GM12878 (cell line): Measurements from ENCODE around the gene WFDC6. TPM values are rescaled to one million over a fixed set of nuclear protein-coding genes. Genes with fewer than 3 reads are reported as not detected.

Experiments used
- ATAC-seq: fragments of 200-7000 bp; cut with Tn5 transposase; 3 replicates; pipeline ENCODE4 v1.9.1; 2020; ENCODE audit warnings: mild to moderate bottlenecking, moderate library complexity
- BruUV-seq: library from RNA; stranded (reverse); fragments of 400-500 nt; replicated peaks from 2 replicates; lab custom pipeline; 2021; lab: Mats Ljungman, UMichigan
- CTCF ChIA-PET: fragments of 300-600 bp; sonication (Branson Sonifier 250); formaldehyde crosslinking; extraction: SDS; loops from one replicate; lab custom pipeline; 2021; ENCODE audit warnings: inconsistent platforms; lab: Yijun Ruan, JAX
- POLR2A ChIA-PET: fragments of 350-600 bp; formaldehyde crosslinking; extraction: SDS; loops from one replicate; lab custom pipeline; 2021; ENCODE audit warnings: inconsistent platforms; lab: Charles Lee
- RAD21 ChIA-PET: fragments of 300-600 bp; sonication (Branson Sonifier 250); formaldehyde crosslinking; loops from one replicate; lab custom pipeline; 2023; ENCODE audit warnings: antibody characterized with exemption; ENCODE audit not compliant: unreplicated experiment; lab: Charles Lee
- SMC1A ChIA-PET: fragments of 300-600 bp; sonication (Branson Sonifier 250); formaldehyde crosslinking; loops from one replicate; lab custom pipeline; 2023; ENCODE audit not compliant: unreplicated experiment, uncharacterized antibody; lab: Charles Lee
- DNase-seq: peaks from one replicate; pipeline ENCODE4 v3.0.0-alpha.2; 2011; ENCODE audit warnings: low read depth, low spot score
- FAIRE-seq: peaks from 3 replicates; lab custom pipeline; 2011; peaks lifted over from hg19 to GRCh38; lab: Jason Lieb, UNC
- H2AFZ ChIP-seq: 2 replicates; pipeline ENCODE4 v1.6.0; 2011; ENCODE audit warnings: low read depth, low read length, control low read depth; ENCODE audit not compliant: control insufficient read depth
- H3K27ac ChIP-seq: 2 replicates; pipeline ENCODE4 v1.5.1; 2011; ENCODE audit warnings: control low read depth; ENCODE audit not compliant: control insufficient read depth, insufficient read depth
- H3K27me3 ChIP-seq, 2 experiments: replicated peaks in 1 of 2; 2 replicates each; pipeline versions ENCODE4 v1.6.0 to v1.6.1; 2011; ENCODE audit warnings: low read length in 1 of 2; ENCODE audit not compliant: control insufficient read depth in 2 of 2, insufficient read depth in 2 of 2
- H3K36me3 ChIP-seq, 2 experiments: 2 replicates each; pipeline ENCODE4 v1.5.1; 2011; ENCODE audit warnings: low read length in 1 of 2; ENCODE audit not compliant: control insufficient read depth in 2 of 2, insufficient read depth in 2 of 2
- H3K4me1 ChIP-seq: 2 replicates; pipeline ENCODE4 v1.6.1; 2011; ENCODE audit warnings: mild to moderate bottlenecking, low read length, moderate library complexity, mixed read lengths; ENCODE audit not compliant: control insufficient read depth, insufficient read depth
- H3K4me2 ChIP-seq: 2 replicates; pipeline ENCODE4 v1.6.0; 2011; ENCODE audit warnings: control low read depth; ENCODE audit not compliant: control insufficient read depth, insufficient read depth
- H3K4me3 ChIP-seq: fragments of 200-600 bp; sonication (generic); 2 replicates; pipeline ENCODE4 v1.5.1; 2016
- H3K79me2 ChIP-seq: 2 replicates; pipeline ENCODE4 v1.6.0; 2011; ENCODE audit warnings: low read length; ENCODE audit not compliant: control insufficient read depth, insufficient read depth
- H3K9ac ChIP-seq: 2 replicates; pipeline ENCODE4 v1.8.0; 2011; ENCODE audit warnings: low read length, control low read depth, mixed read lengths; ENCODE audit not compliant: control insufficient read depth, insufficient read depth
- H3K9me3 ChIP-seq: replicated peaks from 3 replicates; pipeline ENCODE4 v1.5.1; 2011; ENCODE audit warnings: mild to moderate bottlenecking, low read length; ENCODE audit not compliant: control insufficient read depth, insufficient read depth
- H4K20me1 ChIP-seq: 2 replicates; pipeline ENCODE4 v1.6.0; 2011; ENCODE audit not compliant: control insufficient read depth, insufficient read depth
- CHD2 ChIP-seq: IDR thresholded peaks from 2 replicates; pipeline ENCODE4 v1.6.1; 2011; ENCODE audit warnings: low read depth, low read length, improper control_type of control experiment, borderline replicate concordance
- CREM ChIP-seq: IDR thresholded peaks from 2 replicates; pipeline ENCODE4 v1.6.1; 2014; ENCODE audit warnings: antibody characterized with exemption, low read depth
- EGR1 ChIP-seq, 2 experiments: IDR thresholded peaks; 1 replicate in 1 of 2; 2 replicates in 1 of 2; pipeline ENCODE4 v1.6.1; 2011 to 2012; ENCODE audit warnings: low read depth in 2 of 2, low read length in 2 of 2, borderline replicate concordance in 1 of 2, mild to moderate bottlenecking in 1 of 2, moderate library complexity in 1 of 2
- ETV6 ChIP-seq, 2 experiments: fragments of 450-650 bp in 1 of 2; IDR thresholded peaks in 1 of 2; conservative IDR thresholded peaks in 1 of 2; 2 replicates each; pipeline ENCODE4 v1.6.1; 2014; ENCODE audit warnings: antibody characterized with exemption in 1 of 2, borderline replicate concordance in 1 of 2, low read depth in 1 of 2, mild to moderate bottlenecking in 1 of 2, moderate library complexity in 1 of 2
- IKZF1 ChIP-seq: fragments of 450-650 bp; conservative IDR thresholded peaks from 2 replicates; pipeline ENCODE4 v1.6.1; 2017; ENCODE audit warnings: antibody characterized with exemption, mild to moderate bottlenecking
- IRF4 ChIP-seq: IDR thresholded peaks from 2 replicates; pipeline ENCODE4 v1.6.1; 2011; ENCODE audit warnings: low read depth, low read length
- MEF2A ChIP-seq: IDR thresholded peaks from 2 replicates; pipeline ENCODE4 v1.6.1; 2011; ENCODE audit warnings: low read depth, mild to moderate bottlenecking, low read length, moderate library complexity; ENCODE audit not compliant: insufficient read depth
- MXI1 ChIP-seq: fragments of 150-350 bp; IDR thresholded peaks from 2 replicates; pipeline ENCODE4 v1.6.1; 2011; ENCODE audit warnings: low read depth, mild to moderate bottlenecking, inconsistent platforms, low read length, improper control_type of control experiment
- NFYB ChIP-seq: IDR thresholded peaks from 2 replicates; pipeline ENCODE4 v1.6.1; 2011; ENCODE audit warnings: low read depth, mild to moderate bottlenecking, low read length, improper control_type of control experiment, moderate library complexity; ENCODE audit not compliant: insufficient read depth
- POU2F2 ChIP-seq: IDR thresholded peaks from 3 replicates; pipeline ENCODE4 v1.6.1; 2011; ENCODE audit warnings: low read depth, mild to moderate bottlenecking, low read length, borderline replicate concordance
- SP1 ChIP-seq: IDR thresholded peaks from one replicate; pipeline ENCODE4 v1.6.1; 2011; ENCODE audit warnings: low read depth, low read length
- TAF1 ChIP-seq: IDR thresholded peaks from 2 replicates; pipeline ENCODE4 v1.6.1; 2011; ENCODE audit warnings: mild to moderate bottlenecking, low read depth, low read length, borderline replicate concordance
- ZNF207 ChIP-seq: fragments of 450-650 bp; IDR thresholded peaks from 2 replicates; pipeline ENCODE4 v1.6.1; 2014; ENCODE audit warnings: antibody characterized with exemption, mild to moderate bottlenecking, borderline replicate concordance
- WGBS: methylation state at CpG from one replicate; pipeline ENCODE4 v1.1.6; 2016; ENCODE audit warnings: low lambda C conversion rate; ENCODE audit not compliant: insufficient replicate concordance, insufficient coverage; ENCODE audit errors: missing lambda C conversion rate; 5-methylcytosine and 5-hydroxymethylcytosine counted together
- in situ Hi-C: fragments of 300-500 bp; cut with MboI; formaldehyde crosslinking; loops from 9 replicates; pipeline ENCODE4 v1.14.3; 2018; ENCODE audit warnings: mixed read lengths
- intact Hi-C: fragments of 100-400 bp; cut with micrococcal nuclease; formaldehyde crosslinking; loops from one replicate; pipeline ENCODE4 v1.14.2; 2022; ENCODE audit not compliant: unreplicated experiment
- polyA plus RNA-seq, 11 experiments: library from polyadenylated mRNA; depleted of rRNA in 4 of 11; unstranded in 6 of 11; stranded (reverse) in 5 of 11; fragments of >200 nt; fragmentation: Nextera tagmentation in 4 of 11; fragmentation: Illumina TruSeq in 1 of 11; extraction: Ambion mirVana in 4 of 11; extraction: Trizol in 1 of 11; gene quantifications; 1 replicate in 1 of 11; 2 replicates in 10 of 11; pipeline versions ENCODE4 v1.2.1 to v1.2.3, GENCODE V29; 2011 to 2016; ENCODE audit warnings: inconsistent platforms in 2 of 11, missing spikeins in 2 of 11, low read depth in 1 of 11
- total RNA-seq, 4 experiments: library from RNA; depleted of rRNA in 3 of 4; stranded (reverse); fragments of >200 nt in 3 of 4; fragmentation: Illumina TruSeq in 1 of 4; extraction: Trizol in 1 of 4; gene quantifications; 2 replicates each; pipeline versions ENCODE4 v1.2.1 to v1.2.3, GENCODE V29; 2013 to 2021
- TF ChIP-seq, protein P1 (sequence below): fragments of 450-650 bp; IDR thresholded peaks from 2 replicates; pipeline ENCODE4 v1.6.1; 2017; ENCODE audit warnings: low read depth, mild to moderate bottlenecking, moderate library complexity
- TF ChIP-seq, protein P2 (sequence below): fragments of 450-650 bp; IDR thresholded peaks from 2 replicates; pipeline ENCODE4 v1.6.1; 2017; ENCODE audit warnings: borderline replicate concordance
- TF ChIP-seq, protein P3 (sequence below): fragments of 450-650 bp; IDR thresholded peaks from 2 replicates; pipeline ENCODE4 v1.6.1; 2014; ENCODE audit warnings: mild to moderate bottlenecking

The WFDC6 gene
- total and polyA plus RNA-seq, 10 of the 15 experiments (the other 5 are each of a cell fraction or from before 2014, with no cell fraction given), result not detected

DNA sequence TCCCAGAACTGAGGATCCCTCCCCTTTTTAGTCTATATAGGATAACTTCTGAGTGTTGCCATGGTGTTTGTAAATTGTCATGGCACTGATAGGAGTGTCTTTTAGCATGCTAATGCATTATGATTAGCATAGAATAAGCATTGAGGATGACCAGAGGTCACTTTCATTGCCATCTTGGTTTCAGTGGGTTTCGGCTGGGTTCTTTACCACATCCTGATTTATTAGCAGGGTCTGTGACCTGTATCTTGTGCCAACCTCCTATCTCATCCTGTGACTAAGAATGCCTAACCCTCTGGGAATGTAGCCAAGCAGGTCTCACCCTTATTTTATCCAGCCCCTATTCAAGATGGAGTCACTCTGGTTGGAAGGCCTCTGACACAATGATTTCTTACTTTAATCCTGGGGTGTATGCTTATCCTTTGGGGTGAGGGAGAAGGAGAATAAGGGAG is 50.2 kb downstream of the WFDC6 start:
- SMC1A ChIA-PET, result no interaction called here
- H3K4me2 ChIP-seq, result no peak overlapping the region

More for the DNA sequence above, 50.2 kb downstream of the WFDC6 start:
- H2AFZ ChIP-seq, result no peak overlapping the region
- ATAC-seq (no peak), DNase-seq (no peak), FAIRE-seq (no peak)
- no TSS peak for BruUV-seq
- no peak overlapping the region for H3K4me3 ChIP-seq
- no peak overlapping the region for H3K9ac ChIP-seq
- peaks cover 0 to 2% of the 10 kb centered on the region in 2 experiments; a peak in 2 of 4 replicates for H3K27me3 ChIP-seq
- ChIA-PET CTCF (no interaction called here), POLR2A (no interaction called here), RAD21 (no interaction called here)
- H3K79me2 ChIP-seq, result no peaks in the 10 kb centered on the region
- no peaks in the 10 kb centered on the region for H4K20me1 ChIP-seq
- H3K27ac ChIP-seq, result no peak overlapping the region
- intact Hi-C loops (no loop called here), in situ Hi-C loops (no loop called here)
- TF ChIP-seq CHD2, result no peak
- no peak for TF ChIP-seq ETV6 (conservative IDR thresholded peaks at IDR 0.05 in 1 of 2, IDR thresholded peaks at IDR 0.05 in 1 of 2; ENCODE audit: borderline replicate concordance in 1 of 2, low read depth in 1 of 2)
- no peak for TF ChIP-seq ZNF207
- TF ChIP-seq SP1, result no peak
- TF ChIP-seq MEF2A, result no peak
- TF ChIP-seq MXI1, result no peak
- TF ChIP-seq NFYB, result no peak
- no peak for TF ChIP-seq IRF4
- no peak for TF ChIP-seq EGR1 (IDR thresholded peaks at IDR 0.05; ENCODE audit: borderline replicate concordance in 1 of 2, low read depth in 2 of 2, low read length in 2 of 2)
- TF ChIP-seq, protein P1, sequence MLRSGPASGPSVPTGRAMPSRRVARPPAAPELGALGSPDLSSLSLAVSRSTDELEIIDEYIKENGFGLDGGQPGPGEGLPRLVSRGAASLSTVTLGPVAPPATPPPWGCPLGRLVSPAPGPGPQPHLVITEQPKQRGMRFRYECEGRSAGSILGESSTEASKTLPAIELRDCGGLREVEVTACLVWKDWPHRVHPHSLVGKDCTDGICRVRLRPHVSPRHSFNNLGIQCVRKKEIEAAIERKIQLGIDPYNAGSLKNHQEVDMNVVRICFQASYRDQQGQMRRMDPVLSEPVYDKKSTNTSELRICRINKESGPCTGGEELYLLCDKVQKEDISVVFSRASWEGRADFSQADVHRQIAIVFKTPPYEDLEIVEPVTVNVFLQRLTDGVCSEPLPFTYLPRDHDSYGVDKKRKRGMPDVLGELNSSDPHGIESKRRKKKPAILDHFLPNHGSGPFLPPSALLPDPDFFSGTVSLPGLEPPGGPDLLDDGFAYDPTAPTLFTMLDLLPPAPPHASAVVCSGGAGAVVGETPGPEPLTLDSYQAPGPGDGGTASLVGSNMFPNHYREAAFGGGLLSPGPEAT, result no peak
- TF ChIP-seq CREM, result no peak
- TF ChIP-seq, protein P2, sequence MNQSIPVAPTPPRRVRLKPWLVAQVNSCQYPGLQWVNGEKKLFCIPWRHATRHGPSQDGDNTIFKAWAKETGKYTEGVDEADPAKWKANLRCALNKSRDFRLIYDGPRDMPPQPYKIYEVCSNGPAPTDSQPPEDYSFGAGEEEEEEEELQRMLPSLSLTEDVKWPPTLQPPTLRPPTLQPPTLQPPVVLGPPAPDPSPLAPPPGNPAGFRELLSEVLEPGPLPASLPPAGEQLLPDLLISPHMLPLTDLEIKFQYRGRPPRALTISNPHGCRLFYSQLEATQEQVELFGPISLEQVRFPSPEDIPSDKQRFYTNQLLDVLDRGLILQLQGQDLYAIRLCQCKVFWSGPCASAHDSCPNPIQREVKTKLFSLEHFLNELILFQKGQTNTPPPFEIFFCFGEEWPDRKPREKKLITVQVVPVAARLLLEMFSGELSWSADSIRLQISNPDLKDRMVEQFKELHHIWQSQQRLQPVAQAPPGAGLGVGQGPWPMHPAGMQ, result no peak
- no peak for TF ChIP-seq IKZF1
- no peak for TF ChIP-seq TAF1
- TF ChIP-seq POU2F2, result no peak
- TF ChIP-seq, protein P3, sequence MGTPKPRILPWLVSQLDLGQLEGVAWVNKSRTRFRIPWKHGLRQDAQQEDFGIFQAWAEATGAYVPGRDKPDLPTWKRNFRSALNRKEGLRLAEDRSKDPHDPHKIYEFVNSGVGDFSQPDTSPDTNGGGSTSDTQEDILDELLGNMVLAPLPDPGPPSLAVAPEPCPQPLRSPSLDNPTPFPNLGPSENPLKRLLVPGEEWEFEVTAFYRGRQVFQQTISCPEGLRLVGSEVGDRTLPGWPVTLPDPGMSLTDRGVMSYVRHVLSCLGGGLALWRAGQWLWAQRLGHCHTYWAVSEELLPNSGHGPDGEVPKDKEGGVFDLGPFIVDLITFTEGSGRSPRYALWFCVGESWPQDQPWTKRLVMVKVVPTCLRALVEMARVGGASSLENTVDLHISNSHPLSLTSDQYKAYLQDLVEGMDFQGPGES, result no peak
- H3K4me1 ChIP-seq, result no peaks in the 10 kb centered on the region
- H3K9me3 ChIP-seq, result no peaks in the 10 kb centered on the region
- H3K36me3 ChIP-seq, result no peaks in the 10 kb centered on the region
- 5% methylated on average over 1 of the region's 1 CpG for WGBS
